Measurements from ENCODE around the gene SLC2A9.

The SLC2A9 gene

DNA sequence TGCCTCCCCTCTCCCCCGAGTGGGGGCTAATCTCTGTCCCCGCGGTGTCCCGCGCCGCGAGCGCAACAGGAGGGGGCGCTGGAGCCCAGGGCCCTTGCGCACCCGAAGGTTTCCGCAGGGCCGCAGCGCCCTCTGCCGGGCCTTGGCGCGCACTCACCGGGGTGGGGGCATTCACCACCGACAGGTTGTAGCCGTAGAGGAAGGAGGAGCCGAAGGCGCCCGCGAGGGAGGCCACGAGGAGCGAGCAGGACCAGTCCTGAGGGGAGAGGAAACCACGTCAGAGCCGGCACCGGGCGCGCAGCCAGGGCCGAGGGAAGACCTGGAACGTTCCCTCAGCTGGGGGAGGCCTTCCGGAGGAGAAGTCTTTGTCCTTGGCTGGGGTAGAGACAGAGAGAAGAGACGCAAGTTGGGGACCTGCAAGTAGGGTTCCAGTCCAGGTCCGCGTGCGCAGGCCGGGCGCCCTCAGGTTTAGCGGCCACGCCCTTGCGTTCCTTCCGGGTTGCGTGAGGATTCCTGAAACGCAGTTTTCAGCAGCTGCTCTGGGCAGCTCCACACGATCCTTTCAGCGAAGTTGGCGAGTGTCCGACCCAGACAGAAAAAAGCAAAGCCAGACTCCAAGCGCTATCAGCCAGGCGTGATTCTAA lies 2.4 kb downstream of the SLC2A9 start:
- peak; percentile 93 for DNase-seq

DNA sequence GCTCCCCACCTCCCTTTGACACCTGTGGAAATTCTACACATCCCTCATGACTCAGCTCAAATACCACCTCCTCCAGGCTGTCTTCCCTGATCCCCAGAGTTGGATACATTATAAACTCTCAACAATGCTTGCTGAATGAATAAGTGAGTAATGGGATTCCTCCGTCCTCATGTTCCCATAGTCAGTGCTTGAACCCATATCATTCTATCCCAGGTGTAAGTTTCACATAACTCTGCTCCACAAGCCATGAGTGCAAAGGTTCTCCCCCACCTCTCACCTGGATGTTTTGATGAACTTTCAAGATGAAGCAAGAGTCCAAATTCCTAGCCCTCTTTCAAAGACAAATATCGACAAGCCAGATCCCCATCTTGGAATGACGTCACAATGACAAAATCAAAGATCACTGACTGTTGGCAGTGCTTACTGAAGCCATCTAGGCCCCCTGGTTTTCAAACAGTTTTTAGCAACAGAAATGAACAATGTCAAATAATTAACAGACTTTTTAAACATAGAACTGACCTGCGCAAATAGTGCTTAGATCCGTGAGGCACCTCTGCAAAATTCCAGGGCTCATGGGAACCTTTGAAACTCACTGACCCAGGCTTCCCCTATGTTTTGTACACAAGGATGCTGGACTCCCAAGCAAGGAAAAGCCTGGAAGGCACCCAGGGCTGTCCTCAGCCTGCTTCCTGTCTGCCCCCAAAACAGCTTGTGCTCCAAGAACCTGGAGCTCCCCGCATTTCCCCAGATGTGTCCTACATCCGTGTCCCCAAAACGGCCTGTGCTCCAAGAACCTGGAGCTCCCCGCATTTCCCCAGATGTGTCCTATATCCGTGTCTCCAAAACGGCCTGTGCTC lies 4.0 kb downstream of the SLC2A9 start:
- DNase-seq, result no peak

DNA sequence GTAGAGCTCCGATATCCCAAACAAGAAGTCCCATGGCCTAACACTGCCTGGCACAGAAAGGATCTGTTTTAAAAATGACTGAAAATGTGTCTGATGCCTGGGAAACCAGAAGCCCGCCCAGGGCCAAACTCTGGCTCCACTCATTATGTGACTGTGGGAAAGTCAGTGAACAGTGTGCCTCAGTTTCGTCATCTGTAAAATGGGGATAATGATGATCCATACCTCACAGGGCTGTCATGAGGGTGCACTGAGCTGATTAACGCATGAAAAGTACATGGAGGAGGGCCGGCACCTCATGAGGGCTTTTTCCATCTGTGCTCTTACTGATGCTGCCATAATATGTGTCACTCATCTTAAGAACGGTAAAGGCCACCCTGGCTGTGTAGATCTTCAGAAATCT lies 5.1 kb downstream of the SLC2A9 start:
- no peak for DNase-seq

DNA sequence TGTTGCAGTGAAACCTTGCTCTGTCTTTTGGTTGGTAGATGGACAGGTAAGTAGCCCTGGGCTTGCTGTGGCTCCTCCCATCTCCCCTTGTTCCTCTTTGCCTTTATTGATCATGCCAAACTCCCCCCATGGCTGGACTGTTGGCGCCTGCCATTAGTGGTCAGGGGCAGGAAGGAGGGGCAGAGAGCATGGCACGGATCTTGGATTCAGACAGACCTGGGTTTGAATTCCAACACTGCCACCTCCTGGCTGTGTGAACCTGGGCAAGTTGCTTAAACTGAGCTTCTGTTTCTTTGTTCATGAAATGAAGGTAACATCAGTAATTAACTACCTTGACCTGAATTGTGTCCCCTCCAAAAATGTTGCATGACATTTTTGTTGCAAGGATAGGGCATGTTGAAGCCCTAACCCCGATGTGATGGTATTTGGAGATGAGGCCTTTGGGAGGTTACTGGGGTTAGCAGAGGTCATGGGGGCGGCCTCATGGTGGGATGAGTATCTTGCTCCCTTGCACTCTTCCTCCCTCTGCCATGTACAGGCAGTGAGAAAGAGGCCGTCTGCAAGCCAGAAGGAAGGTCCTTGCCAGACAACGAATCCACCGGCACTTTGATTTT lies 6.0 kb downstream of the SLC2A9 start:
- DNase-seq, result peak; percentile 47

DNA sequence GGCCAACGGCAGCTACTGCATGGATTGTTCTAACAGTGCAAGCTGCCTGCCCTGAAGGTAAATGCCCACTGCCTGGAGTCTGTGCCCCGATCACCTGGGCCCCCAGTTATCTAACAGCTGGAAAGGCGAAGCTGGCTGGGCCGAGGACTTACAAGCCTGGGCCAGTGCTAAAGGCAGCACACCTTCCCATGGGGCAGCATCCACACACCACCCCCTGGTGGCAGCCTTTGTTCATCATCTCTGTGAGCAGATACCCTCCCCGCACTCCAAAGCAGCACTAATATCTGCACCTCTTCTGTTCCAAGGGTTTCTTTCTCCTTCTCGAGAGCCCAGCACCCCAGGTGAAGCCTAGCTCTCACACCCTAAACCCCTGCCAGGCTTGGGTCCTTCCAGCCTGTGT lies 7.6 kb downstream of the SLC2A9 start:
- peak; percentile 46 for DNase-seq

DNA sequence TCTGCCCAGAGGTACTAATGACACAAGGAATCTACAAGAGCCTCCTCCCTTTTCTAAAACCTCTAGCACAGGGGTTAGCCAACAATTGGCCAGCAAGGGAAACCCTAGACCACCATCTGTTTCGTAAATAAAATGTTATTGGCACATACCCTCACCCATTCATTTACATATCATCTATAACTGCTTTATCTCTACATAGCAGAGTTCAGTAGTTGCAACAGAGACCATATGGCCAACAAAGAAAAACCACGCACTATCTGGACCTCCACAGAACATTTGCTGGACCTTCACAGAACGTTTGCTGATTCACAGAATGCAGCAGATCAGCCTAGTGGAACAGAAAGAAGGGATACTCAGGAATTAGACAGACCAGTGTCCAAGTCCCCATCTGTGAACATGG lies 9.4 kb downstream of the SLC2A9 start:
- no peak for DNase-seq

DNA sequence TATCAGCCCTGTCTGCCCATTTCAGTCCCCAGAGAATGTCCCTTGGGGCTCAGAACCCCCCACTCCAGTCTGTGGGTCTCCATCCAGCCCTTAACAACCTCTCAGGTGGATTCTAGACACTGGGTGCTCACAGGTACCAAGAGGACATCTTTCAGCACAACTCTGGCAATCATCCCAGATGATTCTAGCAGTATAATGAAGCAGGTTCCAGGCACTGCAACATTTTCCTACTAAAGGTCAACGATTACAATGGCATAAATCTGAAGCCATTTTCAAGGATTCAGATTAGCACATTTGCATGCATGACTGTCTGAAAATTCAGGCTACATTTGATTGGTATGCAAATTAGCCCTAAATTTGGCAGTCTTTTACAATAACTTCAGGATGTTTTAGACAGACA lies 10.0 kb downstream of the SLC2A9 start:
- no peak for DNase-seq

DNA sequence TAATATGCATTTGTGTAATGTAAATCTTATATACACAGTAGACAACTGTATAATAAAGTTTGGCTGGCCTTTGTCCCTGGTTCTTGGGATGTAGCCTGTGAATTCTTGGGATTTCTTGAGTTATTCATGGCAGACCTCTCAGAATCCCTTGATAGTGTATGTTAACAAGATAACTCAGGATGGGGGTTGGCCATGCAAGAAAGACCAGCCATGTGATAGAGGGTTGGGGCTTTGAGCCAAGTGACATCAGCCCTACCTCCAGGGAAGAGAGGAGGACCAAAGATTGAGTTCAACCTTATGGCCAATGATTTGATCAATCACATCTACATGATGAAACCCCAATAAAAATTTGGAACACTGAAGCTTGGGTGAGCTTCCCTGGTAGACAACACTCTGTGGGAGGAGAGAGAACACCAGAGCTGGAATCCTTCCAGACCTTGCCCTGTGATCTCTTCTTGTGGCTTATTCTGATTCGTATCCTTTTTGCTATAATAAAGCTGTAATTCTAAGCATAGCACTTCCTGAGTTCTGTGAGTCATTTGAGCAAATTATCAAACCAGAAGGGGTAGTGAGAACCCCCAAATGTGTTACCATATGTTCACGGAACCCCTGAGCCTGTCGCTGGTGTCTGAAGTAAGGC lies 11.3 kb downstream of the SLC2A9 start:
- DNase-seq, result no peak

DNA sequence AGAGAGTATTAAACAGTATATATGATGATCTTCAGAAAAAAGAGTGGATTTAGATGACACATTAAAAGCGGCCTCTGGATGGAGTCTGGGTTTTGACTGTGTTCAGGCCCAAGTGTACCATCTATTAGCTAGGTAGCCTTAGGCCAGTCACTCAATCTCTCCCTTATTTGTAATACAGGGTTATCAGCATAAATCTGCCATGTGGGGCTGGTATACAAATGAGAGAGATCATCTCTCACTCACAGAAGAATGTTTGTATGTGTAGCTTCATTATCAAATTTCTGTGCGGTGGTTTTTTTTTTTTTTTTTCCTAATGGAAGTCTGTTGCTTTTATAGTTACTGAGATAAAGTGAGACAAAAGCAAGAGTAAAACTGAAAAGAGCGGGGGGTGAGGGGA lies 12.7 kb downstream of the SLC2A9 start:
- DNase-seq, result no peak

DNA sequence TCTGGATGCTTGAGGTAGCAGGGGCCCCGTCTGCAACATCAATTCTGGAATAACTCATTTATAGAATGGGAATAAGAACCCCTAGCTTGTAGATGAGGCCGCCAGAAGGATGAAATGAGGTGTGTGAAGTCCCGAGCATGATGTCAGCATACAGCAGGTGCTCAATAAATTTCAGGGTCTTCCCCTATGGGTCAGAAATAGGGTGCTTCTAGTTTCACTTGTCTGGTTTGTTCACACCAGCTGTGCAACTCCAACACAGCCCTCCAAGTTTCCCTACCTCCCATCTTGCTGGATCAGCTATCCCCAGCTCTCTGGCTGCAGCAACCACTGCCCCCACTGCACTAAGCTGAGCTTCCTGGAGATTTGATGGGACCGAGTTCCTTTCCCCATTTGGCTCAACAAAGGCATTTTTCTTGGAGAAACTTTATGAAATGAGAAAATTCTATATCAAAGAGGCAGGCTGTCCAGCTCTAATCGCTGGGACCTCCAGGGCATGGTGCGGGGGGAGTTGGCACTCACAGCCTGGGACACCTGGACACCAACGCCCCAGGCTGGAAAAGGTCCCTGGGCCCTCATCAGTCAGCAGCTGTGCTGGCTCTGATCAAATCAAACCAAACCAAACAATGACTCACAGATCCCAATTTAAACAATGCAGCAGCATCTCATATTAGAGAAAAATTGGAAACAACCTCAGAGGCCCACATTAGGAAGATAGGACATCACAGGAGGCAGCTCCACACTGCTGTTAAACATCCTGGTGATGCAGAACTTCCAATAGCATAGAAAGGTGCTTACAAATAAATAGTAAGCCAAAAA lies 13.3 kb downstream of the SLC2A9 start:
- DNase-seq, result peak; percentile 24

DNA sequence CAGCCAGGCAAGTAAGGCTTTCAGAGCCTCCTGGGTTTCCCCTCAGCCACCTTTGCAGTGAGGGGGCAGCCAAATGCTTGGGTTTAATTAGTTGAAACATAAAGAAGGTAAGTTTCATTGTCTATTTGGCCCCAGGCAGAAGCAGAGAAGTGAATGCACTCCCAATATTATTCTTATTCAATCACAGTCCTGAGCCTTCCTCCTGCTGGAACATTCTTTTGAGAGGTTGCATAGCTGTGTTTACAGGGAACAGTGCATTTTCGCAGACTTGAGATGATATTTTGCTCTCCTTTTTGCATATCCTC lies 13.9 kb downstream of the SLC2A9 start:
- DNase-seq, result peak; percentile 29

DNA sequence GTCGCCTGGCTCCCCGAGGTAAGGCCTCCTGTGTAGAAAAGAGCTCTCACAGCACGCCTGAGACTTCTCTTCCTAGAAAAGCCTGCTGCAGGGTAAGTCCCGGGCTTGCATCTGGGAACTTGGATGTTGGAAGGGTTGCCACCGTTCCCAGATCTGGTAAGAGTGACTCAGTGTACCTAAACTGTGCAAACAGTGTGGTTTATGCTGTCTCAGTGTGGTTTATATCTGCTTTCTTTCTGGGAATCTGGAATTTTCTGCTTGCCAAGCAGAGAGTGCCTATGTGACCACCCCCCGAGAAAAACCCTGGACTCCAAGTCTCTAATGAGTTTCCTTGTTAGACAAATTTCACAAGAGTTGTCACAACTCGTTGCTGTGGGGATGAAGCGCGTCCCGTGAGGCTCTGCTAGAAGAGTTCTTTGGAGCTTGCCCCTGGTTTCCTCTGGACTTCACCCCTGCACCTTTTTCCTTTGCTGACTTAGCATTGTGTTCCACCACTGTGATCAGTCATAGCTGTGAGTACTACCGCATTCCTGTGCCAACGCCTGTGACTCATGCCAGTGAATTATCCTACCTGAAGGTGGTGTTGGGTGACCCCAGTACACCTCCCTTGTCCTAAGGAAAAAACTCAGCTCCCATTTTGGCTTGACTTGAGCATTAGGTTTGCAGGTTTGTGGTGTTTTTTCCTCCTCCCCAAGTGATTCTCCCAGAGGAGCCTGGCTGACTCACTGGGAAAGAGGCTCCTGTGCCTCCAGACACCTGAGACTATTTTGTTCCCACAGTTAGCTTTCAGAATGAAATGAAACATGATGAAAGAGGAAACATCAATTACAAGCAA lies 14.5 kb downstream of the SLC2A9 start:
- DNase-seq, result peak; percentile 30

DNA sequence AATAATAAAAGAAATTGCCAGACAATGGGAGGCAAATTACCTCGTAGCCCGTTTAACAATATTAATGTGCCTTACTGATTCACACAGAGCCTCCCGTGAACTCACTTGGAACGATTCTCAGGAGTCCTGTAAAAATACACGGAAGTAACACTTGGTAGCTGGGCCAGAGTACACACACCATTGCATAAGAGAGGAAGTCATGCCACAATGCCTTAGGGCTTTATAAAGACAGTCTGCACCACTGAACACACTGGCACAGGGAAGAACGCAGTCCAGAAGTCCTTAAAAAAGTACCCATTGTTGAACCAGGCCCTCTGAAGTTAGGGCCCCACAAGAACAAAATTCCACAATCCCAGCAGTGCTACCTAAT lies 15.1 kb downstream of the SLC2A9 start:
- no peak for DNase-seq

DNA sequence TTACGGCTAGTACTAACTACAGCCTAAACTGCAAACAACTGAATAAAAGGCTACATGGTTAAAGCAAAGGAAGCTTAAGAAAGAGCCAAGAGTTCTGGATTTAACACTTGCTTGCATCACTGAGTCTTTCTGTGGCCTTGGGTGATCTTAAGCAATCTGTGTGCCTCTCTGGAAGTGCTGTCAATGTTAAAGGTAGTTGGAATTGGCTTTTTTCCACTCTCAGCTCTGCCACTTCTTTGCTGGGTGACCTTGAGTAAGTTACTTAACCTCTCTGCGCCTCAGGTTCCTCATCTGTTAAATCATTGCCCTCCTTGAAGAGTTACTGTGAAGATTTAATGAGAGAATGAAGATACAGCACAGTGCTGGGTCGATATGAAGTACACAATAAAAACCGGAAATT lies 15.7 kb downstream of the SLC2A9 start:
- DNase-seq, result no peak

DNA sequence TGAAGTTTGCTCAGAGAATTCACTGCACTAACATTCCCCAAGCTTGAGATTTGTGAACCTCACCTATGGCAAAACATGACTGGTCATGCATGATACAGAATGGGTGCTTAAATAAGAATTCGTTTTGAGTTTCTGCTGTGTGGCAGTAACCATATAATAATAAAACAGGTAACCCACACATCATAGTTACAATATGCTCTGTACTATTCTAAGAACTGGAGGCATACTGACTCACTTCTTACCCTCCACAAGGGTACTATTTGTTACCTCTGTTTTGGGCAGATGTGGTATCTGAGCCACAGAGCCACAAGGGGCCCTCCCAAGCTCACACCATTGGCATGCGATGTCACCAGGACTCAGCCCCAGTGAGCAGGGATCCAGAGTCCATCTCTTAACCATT lies 17.6 kb downstream of the SLC2A9 start:
- DNase-seq, result peak; percentile 77

DNA sequence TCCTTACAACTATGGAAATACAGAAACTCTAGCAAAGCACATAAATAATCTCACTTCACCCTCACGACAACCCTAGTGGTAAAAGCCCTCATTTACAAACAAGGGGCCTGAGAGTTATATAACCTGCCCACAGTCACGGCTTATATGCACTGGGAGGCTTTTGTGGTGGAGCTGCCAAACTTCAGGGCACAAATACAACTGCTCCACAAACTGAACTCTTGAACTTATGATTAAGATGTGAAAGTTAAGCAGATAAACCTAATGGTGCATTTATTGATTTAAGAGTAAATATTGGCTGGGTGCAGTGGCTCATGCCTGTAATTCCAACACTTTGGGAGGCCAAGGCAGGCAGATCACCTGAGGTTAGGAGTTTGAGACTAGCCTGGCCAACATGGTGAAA lies 19.0 kb downstream of the SLC2A9 start:
- no peak for DNase-seq

DNA sequence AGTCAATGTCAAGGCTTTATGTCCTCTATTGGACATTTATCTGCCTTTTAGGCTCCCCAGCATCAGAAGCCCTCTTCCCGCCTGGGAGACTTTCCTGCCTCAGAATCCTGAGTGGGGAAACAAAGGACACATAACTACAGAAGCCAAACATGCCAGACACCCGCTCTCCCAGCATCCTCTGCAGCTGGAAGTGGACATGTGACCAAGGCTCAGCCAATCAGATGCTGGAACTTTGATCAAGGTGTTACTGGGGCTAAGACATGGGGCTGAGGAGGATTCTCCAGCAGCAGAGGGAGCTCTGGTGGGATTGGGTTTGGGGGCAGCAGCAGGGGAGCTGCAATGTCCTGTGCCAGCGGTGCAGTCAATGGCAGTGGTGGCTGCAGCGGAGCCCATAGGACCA lies 19.5 kb downstream of the SLC2A9 start:
- no peak for DNase-seq

DNA sequence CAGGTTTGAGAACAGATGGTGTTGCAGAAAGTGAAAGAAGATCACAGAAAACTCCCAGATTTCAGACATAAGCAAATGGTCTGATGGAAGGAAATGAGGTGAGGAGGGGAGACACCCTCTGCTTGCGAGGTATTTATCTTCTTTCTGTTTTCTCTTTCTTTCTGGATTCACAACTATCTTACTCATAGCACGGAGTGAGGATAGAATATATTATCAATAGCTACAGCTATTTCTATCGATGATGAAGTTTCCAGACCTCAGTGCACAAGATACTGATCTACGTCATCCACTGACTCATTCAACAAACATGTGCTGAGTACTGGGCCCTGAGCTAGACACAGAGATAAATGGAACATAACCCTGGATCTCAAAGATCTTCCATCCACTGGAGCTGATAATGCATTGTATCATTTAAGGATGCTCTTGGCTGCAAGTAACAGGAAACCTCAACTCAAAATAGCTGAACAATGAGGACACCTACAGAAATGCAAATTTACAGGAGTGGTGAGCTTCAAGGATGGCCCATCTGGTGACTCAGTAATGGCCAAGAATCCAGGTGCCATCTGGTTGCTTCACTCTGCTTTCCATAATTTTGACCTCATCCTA lies 21.2 kb downstream of the SLC2A9 start:
- DNase-seq, result peak; percentile 61

DNA sequence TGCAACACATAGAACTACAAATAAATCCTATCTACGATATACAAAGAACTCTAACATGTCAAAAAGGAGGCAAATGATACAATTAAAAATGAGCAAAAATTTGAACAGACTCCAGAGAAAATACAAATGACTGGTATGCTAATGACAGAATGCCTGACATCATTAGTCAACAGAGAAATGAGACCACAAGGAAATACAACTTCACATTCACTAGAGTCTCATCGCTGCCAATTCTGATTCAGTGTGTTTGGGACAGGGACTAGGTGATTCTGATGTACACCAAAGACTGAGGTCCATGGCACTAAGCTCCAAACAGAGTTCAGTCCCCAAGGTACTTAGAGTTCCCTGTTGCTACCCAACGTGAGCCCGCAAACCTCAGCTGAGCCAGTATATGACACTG lies 23.4 kb downstream of the SLC2A9 start:
- DNase-seq, result no peak

DNA sequence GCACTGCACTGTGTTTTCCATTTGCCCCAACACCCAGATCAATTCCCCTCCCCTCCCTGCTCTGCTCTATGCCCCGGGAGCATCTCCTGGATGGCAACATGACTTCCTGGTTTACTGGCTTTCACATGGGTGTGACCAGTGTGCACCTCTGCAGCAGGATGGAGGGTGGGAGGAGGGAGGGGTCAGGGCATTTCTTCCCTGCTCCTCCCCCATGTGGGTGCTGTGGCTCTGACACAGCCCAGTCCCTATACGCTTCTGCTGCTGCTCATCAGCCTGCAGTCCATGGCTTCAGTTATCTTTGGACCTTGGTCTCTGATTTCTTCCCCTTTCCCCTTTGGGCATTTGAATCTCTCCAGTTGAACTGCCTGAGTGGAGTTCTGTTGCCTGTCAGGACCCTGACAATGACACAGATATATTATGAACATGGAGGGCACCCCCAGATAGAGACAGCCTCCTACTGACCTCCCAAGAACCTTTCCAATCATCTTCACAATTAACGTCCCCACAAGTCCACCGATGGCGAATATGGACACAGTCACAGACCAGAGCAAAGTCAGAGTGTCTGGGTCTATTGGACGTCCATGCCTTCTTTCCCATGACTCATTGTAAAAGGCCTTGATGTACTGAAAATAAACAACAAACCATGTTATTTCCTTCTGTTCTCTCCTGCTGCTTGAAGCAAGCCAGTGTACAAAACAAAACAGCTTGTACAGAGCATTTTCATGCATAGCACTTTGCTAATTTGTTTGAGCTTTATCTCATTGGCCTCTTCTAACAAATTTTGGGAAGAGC lies 24.8 kb downstream of the SLC2A9 start:
- no peak for DNase-seq
